GM23338 (cell line): ENCODE results near the gene OBSCN.

Source experiments
- CREB1 ChIP-seq: fragments of 250-450 bp; sonication (Bioruptor Pico); IDR thresholded peaks from 2 replicates; pipeline ENCODE4 v1.5.0; 2020; ENCODE audit warnings: low read depth, mild to moderate bottlenecking, moderate library complexity
- EZH2 ChIP-seq: fragments of 200-600 bp; sonication (generic); IDR thresholded peaks from one replicate; pipeline ENCODE4 v1.8.0; 2017; ENCODE audit warnings: antibody characterized with exemption, mild to moderate bottlenecking, low read depth; ENCODE audit not compliant: unreplicated experiment
- JUNB ChIP-seq: IDR thresholded peaks from one replicate; pipeline ENCODE4 v1.6.1; 2016; ENCODE audit warnings: antibody characterized with exemption; ENCODE audit not compliant: unreplicated experiment
- NANOG ChIP-seq: IDR thresholded peaks from 2 replicates; pipeline ENCODE4 v1.6.1; 2016; ENCODE audit warnings: antibody characterized with exemption, borderline replicate concordance
- POLR2AphosphoS5 ChIP-seq: IDR thresholded peaks from 2 replicates; pipeline ENCODE4 v1.6.1; 2016; ENCODE audit warnings: antibody characterized with exemption, low read depth
- TF ChIP-seq, protein P1 (sequence below), 2 experiments: fragments of 200-600 bp in 1 of 2; sonication (generic) in 1 of 2; conservative IDR thresholded peaks; 2 replicates each; pipeline versions ENCODE4 v1.5.1 to v1.6.1; 2016 to 2017; ENCODE audit warnings: antibody characterized with exemption in 2 of 2, low read depth in 2 of 2, mild to moderate bottlenecking in 2 of 2, moderate library complexity in 1 of 2
- TF ChIP-seq, protein P2 (sequence below): IDR thresholded peaks from one replicate; pipeline ENCODE4 v1.6.1; 2018; ENCODE audit warnings: antibody characterized with exemption; ENCODE audit not compliant: unreplicated experiment

DNA sequence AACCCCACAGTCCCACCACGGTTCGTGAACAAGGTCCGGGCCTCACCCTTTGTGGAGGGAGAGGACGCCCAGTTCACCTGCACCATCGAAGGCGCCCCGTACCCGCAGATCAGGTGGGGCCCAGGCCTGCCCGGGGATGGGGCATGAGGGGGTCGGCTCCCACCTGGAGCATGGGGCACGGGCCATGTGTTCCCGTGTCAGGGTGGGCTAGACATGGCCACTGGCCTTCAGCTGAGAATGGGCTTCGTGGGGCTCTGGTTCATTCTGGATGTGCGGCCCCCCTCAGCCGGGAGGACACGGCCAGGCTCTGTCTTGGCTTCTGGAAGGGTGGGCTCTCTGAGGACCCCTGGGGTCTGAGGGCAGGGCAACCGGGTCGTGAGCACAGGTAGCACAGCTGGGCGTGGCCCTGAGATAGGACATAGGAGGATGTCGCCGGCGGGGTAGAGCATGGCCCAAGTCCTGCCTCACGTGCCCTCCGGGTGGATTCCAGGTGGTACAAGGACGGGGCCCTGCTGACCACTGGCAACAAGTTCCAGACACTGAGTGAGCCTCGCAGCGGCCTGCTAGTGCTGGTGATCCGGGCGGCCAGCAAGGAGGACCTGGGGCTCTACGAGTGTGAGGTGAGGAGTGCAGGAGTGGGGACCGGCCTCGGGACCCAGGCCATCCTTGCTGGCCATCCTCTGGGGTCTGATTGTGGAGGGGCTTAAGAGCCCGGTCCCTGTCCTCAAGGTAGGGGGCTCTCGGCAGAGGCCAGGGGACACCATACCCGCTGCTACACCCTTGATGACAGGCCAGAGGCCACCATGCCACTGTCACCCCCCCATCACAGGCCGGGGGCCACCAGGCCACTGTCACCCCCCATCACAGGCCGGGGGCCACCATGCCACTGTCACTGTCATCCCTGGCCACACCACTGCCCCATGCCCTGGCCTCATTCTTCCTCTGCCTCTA lies 143.3 kb downstream of the OBSCN start:
- TF ChIP-seq POLR2AphosphoS5 (no peak), CREB1 (CRISPR knock-in tag) (no peak), EZH2 (no peak), NANOG (no peak), JUNB (no peak)
- TF ChIP-seq, protein P1, sequence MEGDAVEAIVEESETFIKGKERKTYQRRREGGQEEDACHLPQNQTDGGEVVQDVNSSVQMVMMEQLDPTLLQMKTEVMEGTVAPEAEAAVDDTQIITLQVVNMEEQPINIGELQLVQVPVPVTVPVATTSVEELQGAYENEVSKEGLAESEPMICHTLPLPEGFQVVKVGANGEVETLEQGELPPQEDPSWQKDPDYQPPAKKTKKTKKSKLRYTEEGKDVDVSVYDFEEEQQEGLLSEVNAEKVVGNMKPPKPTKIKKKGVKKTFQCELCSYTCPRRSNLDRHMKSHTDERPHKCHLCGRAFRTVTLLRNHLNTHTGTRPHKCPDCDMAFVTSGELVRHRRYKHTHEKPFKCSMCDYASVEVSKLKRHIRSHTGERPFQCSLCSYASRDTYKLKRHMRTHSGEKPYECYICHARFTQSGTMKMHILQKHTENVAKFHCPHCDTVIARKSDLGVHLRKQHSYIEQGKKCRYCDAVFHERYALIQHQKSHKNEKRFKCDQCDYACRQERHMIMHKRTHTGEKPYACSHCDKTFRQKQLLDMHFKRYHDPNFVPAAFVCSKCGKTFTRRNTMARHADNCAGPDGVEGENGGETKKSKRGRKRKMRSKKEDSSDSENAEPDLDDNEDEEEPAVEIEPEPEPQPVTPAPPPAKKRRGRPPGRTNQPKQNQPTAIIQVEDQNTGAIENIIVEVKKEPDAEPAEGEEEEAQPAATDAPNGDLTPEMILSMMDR (conservative IDR thresholded peaks at IDR 0.05; ENCODE audit: low read depth in 2 of 2), result no peak
- TF ChIP-seq, protein P2, sequence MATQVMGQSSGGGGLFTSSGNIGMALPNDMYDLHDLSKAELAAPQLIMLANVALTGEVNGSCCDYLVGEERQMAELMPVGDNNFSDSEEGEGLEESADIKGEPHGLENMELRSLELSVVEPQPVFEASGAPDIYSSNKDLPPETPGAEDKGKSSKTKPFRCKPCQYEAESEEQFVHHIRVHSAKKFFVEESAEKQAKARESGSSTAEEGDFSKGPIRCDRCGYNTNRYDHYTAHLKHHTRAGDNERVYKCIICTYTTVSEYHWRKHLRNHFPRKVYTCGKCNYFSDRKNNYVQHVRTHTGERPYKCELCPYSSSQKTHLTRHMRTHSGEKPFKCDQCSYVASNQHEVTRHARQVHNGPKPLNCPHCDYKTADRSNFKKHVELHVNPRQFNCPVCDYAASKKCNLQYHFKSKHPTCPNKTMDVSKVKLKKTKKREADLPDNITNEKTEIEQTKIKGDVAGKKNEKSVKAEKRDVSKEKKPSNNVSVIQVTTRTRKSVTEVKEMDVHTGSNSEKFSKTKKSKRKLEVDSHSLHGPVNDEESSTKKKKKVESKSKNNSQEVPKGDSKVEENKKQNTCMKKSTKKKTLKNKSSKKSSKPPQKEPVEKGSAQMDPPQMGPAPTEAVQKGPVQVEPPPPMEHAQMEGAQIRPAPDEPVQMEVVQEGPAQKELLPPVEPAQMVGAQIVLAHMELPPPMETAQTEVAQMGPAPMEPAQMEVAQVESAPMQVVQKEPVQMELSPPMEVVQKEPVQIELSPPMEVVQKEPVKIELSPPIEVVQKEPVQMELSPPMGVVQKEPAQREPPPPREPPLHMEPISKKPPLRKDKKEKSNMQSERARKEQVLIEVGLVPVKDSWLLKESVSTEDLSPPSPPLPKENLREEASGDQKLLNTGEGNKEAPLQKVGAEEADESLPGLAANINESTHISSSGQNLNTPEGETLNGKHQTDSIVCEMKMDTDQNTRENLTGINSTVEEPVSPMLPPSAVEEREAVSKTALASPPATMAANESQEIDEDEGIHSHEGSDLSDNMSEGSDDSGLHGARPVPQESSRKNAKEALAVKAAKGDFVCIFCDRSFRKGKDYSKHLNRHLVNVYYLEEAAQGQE, result no peak
